ENCODE measurements around the gene NAALADL2. TPM values are rescaled to one million over a fixed set of nuclear protein-coding genes. Genes with fewer than 3 reads are reported as not detected.

The NAALADL2 gene
- total and polyA plus RNA-seq, 2 of the 8 experiments (the other 6 are each of a cell fraction or from before 2014, with no cell fraction given): 0.12 to 0.22 TPM

GRCh38 chr3:175159202-175159601 is 300.1 kb downstream of the NAALADL2 start (continued):
- TF ChIP-seq ZNF274 (IDR thresholded peaks at IDR 0.05; ENCODE audit: borderline replicate concordance, extremely low read depth, low read length): no peak
